Measurements from ENCODE around the gene ADRB2. TPM values are rescaled to one million over a fixed set of nuclear protein-coding genes. Genes with fewer than 3 reads are reported as not detected.

Gene ADRB2
- total and polyA plus RNA-seq, 10 of the 15 experiments (the other 5 are each of a cell fraction or from before 2014, with no cell fraction given): 0.03 to 0.34 (median 0.18) TPM; not detected in 1

DNA sequence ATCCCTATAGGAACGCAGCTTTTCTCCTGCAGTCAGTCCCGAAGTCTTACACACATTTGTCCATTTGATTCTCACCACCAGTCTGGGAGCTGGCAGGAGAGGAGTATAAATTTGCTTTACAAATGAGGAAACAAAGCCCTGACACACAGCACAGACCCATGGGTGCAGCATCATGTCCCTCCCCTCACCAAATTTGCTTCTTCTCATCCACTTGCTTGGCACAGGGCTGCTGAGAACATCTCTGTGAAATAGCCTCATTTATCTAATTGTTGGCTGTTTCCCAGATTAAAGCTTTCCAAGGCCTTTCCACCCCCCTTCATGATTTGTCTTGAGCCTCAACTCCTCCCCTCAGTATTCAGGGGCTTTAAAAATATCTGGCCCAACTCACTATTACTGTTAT lies 11.3 kb upstream of the ADRB2 start (continued):
- TF ChIP-seq FOS (IDR thresholded peaks at IDR 0.05; ENCODE audit: borderline replicate concordance, extremely low read depth, insufficient read length) (no peak), MLLT1 (IDR thresholded peaks at IDR 0.05) (no peak), RELB (IDR thresholded peaks at IDR 0.05; ENCODE audit: low read depth) (no peak), PRDM15 (CRISPR knock-in tag; IDR thresholded peaks at IDR 0.05) (no peak), HDAC2 (IDR thresholded peaks at IDR 0.05) (no peak), CREB1 (IDR thresholded peaks at IDR 0.05; ENCODE audit: low read depth) (no peak), ZNF217 (IDR thresholded peaks at IDR 0.05) (no peak), NFIC (IDR thresholded peaks at IDR 0.05; ENCODE audit: low read depth, low read length) (no peak), ZBTB40 (IDR thresholded peaks at IDR 0.05; ENCODE audit: borderline replicate concordance) (no peak), TARDBP (IDR thresholded peaks at IDR 0.05; ENCODE audit: borderline replicate concordance) (no peak)
- TF ChIP-seq, protein P1, sequence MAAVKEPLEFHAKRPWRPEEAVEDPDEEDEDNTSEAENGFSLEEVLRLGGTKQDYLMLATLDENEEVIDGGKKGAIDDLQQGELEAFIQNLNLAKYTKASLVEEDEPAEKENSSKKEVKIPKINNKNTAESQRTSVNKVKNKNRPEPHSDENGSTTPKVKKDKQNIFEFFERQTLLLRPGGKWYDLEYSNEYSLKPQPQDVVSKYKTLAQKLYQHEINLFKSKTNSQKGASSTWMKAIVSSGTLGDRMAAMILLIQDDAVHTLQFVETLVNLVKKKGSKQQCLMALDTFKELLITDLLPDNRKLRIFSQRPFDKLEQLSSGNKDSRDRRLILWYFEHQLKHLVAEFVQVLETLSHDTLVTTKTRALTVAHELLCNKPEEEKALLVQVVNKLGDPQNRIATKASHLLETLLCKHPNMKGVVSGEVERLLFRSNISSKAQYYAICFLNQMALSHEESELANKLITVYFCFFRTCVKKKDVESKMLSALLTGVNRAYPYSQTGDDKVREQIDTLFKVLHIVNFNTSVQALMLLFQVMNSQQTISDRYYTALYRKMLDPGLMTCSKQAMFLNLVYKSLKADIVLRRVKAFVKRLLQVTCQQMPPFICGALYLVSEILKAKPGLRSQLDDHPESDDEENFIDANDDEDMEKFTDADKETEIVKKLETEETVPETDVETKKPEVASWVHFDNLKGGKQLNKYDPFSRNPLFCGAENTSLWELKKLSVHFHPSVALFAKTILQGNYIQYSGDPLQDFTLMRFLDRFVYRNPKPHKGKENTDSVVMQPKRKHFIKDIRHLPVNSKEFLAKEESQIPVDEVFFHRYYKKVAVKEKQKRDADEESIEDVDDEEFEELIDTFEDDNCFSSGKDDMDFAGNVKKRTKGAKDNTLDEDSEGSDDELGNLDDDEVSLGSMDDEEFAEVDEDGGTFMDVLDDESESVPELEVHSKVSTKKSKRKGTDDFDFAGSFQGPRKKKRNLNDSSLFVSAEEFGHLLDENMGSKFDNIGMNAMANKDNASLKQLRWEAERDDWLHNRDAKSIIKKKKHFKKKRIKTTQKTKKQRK (IDR thresholded peaks at IDR 0.05; ENCODE audit: low read depth, low read length): no peak

All from GM12878 (cell line).